ENCODE measurements around the gene RBBP4.
"Not testable (repeated sequence)": the region's sequence is repeated elsewhere in the genome, so short reads cannot be mapped to it uniquely, and the experiment has no call there.

The RBBP4 gene

DNA sequence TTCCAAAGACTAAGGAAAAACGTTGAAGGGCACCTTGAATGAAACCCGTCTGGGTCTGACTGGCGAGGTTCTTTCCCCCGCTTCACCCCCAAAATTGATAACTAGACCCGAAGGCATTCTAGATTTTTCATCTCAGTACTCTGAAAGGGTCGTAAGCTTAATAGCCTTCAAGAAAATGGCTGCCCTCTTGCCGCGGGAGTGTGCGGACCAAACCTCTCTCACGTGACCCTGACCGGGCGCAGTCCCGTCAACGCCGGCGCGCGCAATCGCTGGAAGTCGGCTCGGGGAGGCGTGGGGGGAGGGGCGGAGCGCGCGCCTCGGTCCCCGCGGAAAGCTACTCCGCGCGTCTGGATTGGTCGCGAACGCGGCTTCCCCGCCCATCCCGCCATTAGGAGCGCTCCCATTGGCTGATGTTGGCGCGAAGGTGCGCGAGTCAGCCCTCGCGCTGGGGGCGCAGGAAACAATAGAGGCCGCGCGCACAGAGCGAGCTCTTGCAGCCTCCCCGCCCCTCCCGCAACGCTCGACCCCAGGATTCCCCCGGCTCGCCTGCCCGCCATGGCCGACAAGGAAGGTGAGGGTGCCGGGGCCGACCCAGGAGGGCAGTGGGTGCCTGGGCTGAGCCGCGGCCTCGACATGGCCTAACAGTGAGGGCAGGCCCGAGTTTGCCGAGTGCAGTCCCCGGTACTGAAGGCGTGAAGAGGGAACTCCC is at the start of gene RBBP4:
TSS of gene RBBP4 (plus strand) at position 457 of the 709 bp plus-strand sequence. CDS start at position 556, 99 bp downstream.
- peak; percentile 76 to 99 (median 94) for DNase-seq

- DNase-seq: no peak
Measured at GRCh38 chr1:32605711-32606424, 45.1 kb upstream of the RBBP4 start.

DNA sequence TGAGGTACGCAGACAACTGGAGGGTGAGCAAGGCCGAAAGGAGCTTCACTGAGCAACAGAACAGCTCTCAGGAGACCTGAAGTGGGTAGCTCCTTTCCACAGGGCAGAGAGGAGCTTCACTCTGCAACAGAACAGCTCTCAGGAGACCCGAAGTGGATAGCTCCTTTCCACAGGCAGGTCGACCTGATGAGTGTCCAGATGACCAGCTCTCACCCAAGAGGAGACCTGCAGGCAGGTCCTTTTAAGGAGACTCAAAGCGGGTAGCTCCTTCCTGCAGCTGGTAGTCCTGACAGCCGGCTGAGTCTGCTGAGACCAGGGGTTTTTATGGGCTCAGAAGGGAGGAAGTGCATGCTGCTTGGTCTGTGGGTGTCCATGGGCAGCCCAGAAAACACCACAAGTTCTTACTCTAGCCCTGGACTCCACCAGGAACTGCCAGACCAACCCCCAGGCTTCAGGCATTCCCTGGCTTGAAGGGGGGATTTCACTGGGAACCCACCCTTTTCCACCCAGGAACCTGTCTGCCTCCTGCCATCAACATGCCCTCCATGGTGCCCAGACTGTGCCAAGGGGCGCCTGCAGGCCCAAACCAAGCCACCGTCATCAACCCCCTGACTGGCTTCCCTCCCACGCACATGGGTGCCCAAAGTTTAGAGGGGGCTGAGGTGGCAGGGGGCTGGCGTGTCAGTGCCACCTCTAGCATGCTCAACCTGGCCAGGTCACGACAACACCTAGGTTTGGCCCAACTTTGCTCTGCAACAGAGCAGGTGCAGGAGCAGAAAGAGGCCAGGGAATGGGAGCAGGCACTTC is 44.2 kb upstream of the RBBP4 start:
- DNase-seq: no peak

DNA sequence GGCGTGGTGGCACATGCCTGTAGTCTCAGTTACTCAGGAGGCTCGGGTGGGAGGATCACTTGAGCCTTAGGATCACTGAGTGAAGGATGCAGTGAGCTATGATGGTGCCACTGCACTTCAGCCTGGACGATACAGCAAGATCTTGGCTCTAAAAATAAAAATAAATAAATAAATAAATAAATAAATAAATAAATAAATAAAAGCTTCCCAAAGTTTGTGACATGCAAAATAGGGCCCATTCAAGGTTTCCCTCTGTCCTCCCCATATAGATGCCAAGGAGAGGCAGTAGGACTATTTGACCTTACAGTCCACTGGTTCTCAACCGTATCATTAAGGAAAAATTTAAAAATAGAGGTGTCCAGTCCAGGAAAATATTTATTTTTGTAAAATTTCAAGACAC is 41.8 kb upstream of the RBBP4 start:
- DNase-seq: no peak

DNA sequence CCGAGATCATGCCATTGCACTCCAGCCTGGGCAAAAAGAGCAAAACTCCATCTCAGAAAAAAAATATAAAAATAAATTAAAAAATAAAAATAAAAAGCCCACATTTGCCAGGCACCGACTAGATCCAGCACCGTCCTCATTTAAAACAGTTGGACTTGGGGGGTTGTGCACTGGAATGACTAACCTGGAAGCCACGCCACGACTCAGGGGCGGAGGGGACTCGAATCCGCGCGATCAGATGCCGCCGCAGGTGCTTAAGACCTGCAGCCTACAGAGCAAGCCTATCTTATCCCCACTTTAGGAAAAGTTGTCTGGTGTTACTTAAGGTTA is 39.2 kb upstream of the RBBP4 start:
- no peak for DNase-seq

- peak; percentile 18 to 93 (median 78) for DNase-seq
Measured at GRCh38 chr1:32612189-32612881, 38.7 kb upstream of the RBBP4 start.

DNA sequence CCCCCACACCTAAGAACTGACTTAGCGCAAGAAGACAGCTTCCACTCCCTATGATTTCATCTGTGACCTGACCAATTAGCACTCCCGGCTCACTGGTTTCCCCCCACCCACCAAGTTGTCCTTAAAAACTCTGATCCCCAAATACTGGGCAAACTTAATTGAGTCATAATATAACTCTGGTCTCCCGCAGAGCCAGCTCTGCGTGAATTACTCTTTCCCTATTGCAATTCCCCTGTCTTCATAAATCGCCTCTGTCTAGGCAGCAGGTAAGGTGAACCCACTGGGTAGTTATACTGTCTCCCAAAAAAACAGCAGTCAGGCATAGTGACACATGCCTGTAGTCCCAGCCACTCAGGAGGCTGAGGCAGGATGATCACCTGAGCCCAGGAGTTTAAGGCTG is 37.5 kb upstream of the RBBP4 start:
- no peak for DNase-seq

GRCh38 chr1:32618673-32619221 is 32.3 kb upstream of the RBBP4 start:
- DNase-seq: no peak

DNA sequence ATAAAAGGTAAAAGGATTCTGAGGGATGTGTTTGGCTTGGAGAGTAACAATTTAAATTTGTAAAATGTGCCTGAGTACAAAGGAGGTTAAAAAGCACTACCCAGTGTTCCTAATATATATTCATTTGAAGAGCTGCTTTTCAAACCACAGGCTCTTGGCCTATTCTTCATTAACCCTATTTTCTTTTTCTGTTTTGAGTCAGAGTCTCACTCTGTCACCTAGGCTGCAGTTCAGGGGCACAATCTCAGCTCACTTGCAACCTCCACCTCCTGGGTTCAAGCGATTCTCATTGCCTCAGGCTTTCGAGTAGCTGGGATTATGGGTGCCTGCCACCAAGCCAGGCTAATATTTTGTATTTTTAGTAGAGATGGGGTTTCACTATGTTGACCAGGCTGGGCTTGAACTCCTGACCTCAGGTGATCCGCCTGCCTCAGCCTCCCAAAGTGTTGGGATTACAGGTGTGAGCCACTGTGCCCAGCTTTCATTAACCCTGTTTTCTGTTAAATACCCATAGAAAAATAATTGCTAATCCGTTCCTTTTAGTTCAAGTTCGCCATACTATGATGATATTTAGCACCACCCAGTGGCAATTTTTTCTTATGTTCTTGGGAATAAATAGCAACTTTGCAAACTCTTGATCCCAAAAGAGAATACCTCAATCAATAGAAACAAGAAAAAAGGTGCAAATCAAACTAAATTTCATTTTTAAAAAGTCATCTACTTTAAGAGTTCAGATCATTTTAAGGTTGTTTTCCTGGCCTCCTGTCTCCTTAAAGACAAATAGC is 31.1 kb upstream of the RBBP4 start:
- no peak for DNase-seq

DNA sequence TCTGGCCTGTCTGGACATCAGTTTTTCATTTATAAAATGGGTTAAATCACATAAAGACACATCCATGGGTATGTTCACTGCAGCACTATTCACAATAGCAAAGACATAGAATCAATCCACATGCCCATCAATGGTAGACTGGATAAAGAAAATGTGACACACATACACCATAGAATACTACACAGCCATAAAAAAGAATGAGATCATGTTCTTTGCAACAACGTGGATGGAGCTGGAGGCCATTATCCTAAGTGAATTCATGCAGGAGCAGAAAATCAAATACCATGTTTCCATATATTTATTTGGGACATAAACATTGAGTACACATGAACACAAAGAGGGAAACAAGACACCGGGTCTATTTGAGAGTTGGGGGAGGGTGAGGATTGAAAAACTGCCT is 28.8 kb upstream of the RBBP4 start:
- DNase-seq: no peak

DNA sequence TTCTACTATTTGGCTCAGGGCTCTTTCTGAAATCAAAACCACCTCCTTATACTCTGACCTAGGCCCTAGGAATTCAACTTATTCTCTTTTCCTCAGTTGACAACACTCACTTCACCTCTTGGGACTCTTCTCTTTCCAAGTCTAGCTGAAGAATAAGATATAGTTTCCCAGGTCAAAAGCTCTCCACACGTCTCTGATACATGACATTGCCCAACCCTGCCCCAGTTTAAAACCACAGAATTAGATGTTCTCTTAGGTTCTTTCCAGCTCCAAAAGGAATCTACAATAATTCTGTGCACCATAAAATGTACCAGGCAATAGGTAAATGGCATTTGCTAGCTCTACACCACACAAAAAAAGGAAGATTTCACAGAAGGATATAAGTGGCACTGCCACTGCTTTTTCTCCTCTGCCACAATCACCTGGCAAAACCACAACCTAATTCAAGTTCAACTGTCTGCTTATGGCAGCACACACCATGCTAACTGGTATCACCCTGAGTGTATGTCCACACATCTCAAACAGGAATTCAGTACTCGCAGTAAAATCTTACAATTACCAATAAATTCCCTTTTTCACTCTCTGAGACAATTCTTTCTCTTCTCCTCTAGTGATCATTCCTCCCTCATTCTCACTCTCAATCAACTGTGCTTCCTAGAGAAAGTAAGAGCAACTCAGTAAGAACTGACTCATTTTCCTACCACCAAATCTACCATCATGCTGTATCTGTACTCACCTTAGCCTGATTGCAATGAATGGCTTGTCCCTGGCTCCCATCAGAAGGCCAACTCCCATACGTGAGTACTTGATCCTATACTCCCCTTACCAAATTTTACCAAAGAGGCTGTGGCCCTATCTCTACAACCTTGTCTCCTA is 28.0 kb upstream of the RBBP4 start:
- no peak for DNase-seq

- no peak for DNase-seq
Measured at GRCh38 chr1:32623775-32624174, 27.2 kb upstream of the RBBP4 start.

DNA sequence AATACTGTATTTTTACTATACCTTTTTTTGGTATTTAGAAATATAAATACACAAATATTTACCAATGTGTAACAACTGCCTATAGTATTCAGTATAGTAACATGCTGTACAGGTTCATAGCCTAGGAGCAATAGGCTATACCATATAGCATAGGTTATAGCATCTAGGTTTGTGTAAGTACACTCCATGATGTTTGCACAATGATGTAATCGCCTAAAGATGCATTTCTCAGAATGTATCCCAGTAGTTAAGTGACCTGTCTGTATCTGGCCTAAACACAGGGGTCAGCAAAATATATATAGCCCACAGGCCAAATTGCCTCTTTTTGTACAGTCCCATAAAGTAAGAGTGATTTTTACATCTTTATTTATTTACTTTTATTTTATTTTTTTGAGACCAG is 24.8 kb upstream of the RBBP4 start:
- no peak for DNase-seq

DNA sequence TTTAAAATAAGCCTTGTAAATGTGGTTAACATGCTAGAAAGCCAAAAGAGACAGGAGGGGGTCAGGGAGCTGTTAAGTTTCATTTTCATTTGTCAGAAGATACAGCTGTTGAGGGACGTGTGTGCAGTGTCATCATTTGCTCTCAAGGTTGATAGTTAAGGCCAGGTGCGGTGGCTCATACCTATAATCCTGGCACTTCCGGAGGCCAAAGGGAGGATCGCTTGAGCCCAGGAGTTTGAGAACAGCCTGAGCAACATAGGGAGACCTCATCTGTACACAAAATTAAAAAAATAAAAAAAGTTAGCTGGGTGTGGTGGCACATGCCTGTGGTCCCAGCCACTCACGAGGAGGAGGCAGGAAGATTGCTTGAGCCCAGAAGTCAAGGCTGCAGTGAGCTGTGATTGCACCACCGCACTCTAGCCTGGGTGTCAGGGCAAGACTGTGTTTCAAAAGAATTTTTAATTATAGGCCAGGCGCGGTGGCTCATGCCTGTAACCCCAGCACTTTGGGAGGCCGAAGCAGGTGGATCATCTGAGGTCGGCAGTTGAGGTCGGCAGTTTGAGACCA is 23.3 kb upstream of the RBBP4 start:
- DNase-seq: no peak

DNA sequence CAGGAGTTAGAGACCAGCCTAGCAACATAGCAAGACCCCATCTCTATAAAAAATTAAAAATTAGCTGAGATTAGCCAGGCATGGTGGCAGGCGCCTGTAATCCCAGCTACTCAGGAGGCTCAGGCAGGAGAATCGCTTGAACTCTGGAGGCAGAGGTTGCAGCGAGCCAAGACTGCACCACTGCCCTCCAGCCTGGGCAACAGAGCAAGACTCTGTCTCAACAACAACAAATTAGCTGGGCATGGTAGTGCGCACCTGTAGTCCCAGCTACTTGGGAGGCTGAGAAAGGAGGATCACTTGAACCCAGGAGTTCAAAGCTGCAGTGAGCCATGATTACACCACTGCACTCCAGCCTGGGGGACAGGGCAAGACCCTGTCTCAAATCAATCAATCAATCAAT is 20.8 kb upstream of the RBBP4 start:
- DNase-seq: not testable (repeated sequence)

- DNase-seq: no peak
Measured at GRCh38 chr1:32632829-32633228, 18.2 kb upstream of the RBBP4 start.

GRCh38 chr1:32635508-32636277 is 15.3 kb upstream of the RBBP4 start:
- no peak for DNase-seq

GRCh38 chr1:32636914-32637645 is 13.9 kb upstream of the RBBP4 start:
- DNase-seq: no peak
